Activated CD8-positive, alpha-beta memory T cell treated with anti-CD3 and anti-CD28 coated beads for 24 hours (primary cell): ENCODE results near the gene RASEF.

Source experiments
- DNase-seq: peaks from one replicate; pipeline ENCODE4 v3.0.0-alpha.2; 2020

Gene RASEF

GRCh38 chr9:83056174-83056573 is 6.8 kb downstream of the RASEF start:
- DNase-seq, result no peak

- DNase-seq, result no peak
Measured at GRCh38 chr9:83047839-83048775, 14.8 kb downstream of the RASEF start.

DNA sequence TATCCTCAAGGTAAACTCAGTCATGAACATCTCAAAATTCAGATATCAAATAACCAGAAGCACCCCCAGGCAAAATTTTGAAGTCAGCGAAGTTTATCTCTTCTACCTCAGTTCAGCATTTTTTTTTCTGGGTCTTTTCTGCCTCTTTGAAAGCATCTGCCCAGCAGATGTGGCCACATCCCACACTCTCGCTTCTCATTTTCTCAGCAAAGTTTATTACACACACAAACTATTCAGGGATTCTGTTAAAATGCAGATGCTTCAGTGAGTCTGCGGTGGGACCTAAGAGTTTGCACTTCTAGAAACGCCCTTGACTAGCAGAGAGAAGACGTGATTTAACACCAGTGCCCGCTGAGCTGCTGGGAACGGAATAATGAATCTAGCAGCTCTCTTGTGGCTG is 19.3 kb downstream of the RASEF start:
- no peak for DNase-seq

- no peak for DNase-seq
Measured at GRCh38 chr9:83041771-83042170, 21.2 kb downstream of the RASEF start.

GRCh38 chr9:83039303-83039702 is 23.6 kb downstream of the RASEF start:
- DNase-seq, result no peak

GRCh38 chr9:83036043-83036442 is 26.9 kb downstream of the RASEF start:
- no peak for DNase-seq

DNA sequence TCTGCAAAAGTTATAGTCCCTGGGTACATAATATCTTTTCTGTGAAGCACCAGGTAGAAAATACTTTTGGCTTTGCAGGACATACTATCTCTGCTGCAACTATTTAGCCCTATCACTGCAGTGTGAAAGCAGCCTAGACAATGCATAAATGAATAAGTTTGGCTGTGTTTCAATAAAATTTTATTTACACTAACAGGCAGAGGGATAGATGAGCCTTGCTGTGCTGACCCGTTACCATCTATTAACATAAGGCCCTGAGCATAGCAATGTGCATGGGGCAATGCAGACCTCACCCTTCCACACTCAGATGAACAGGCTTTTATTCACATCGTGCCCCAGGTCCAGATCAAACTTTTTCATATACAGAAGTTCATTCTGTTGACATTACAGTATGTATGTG is 27.8 kb downstream of the RASEF start:
- DNase-seq, result no peak

DNA sequence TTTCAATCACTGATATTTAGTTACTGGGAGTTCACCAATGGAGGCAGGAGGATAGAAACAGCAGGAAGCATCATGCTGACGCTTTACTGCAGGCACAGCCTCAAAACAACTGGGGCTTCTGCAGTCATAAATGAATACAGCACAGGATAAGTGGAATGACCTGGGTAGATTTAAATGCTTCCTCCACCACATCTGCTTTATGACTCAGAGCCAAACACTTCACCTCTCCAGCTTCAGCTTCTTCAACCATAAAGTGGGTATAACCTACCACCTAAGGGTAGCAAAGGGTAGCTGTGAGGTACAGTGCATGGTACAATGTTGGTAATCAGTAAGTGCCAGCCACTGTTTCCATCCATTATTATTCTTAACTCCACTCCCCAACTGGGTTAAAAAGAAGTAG is 28.4 kb downstream of the RASEF start:
- no peak for DNase-seq

DNA sequence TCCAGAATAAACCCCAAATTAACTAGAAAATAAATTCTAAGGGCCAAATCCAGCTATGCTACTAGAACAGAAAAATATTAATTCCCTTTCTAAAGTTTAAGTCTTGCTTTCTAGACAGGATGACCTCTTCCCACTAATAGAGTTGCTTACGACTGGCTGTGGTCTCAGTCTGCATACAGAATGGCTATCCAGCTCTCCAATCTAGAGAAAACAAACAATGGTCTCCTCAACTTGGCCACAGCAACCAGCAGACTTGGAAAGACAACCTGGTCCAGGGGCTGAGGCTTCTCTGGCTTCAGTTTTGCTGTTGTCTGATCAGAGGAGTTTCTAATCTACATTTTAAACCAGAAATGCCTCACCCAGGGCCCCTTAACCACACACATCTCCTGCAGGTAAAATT is 28.9 kb downstream of the RASEF start:
- DNase-seq, result no peak

GRCh38 chr9:83032065-83032625 is 30.8 kb downstream of the RASEF start:
- DNase-seq, result no peak

- no peak for DNase-seq
Measured at GRCh38 chr9:83030391-83031107, 32.4 kb downstream of the RASEF start.

DNA sequence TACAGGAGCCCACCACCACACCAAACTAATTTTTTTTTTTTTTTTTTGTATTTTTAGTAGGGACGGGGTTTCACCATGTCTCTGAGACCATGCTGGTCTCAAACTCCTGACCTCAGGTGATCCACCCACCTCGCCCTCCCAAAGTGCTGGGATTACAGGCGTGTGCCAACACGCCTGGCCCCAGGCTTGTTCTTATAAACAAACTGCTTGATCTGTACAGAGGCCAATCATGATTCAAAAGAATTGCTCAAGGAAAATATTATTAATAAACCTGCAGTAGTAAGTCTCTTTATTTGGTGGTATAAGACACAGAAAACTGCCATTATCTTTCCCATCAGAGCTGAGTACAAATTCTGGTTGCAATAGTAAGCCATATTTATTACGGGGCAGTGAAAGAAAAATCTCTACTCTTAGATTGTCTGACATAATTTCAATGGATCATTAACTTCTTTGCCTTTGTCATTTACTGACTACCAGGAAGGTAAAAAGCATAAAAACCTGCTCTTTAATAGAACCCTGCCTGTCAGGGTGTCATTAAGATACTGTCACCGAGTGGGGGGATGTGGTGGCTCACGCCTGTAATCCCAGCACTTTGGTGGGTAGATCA is 33.3 kb downstream of the RASEF start:
- DNase-seq, result no peak

DNA sequence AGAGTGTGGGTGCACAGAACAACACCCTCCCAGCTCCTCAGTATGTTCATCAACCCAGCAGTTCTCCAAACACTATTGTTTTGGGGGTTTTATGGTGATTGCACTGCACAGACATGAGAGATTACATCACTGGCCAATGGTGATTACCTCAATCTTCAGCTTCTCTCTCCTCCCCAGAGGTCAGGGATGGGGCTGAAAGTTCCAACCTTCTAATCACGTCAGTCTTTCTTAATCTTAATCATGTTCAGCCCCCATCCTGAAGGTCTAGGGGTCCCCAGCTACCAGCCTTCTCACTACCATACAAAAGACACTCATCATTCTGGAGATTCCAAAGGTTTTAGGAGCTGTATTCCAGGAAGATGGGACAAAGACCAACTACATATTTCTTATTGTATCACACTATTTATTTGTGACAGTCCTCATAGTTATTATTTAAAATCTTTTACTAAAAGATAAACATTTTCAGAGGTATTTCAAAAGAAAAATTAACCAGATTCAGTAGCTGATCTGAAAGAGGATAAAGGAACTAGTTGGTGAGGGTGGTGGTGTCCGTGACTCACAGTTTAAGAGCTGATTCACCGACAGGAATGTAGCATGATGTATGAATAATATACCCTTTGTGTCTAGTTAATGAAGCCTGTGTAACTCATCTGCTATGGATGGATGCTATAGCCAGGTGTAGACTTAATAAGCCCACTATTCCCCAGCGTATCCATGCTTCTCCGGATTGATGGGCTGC is 35.6 kb downstream of the RASEF start:
- DNase-seq, result no peak

- no peak for DNase-seq
Measured at GRCh38 chr9:83024506-83025125, 38.3 kb downstream of the RASEF start.

DNA sequence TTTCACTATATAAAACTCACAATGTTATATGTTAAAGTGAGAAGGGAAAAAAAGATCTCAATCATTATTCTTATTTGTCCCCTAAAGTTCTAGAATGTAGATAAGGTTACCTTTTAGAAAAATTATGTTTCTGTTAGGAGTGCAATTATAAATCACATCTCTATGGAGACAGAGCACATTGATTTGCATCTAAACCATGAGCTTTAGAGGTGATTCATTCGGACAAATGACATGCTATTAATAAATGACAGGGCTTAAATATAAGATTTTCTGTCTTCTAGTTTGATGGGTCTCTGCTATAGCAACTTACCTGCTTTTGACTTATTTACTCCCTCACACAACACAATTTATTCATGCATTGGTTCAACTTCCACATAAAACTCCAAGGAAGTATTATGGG is 39.8 kb downstream of the RASEF start:
- DNase-seq, result no peak

DNA sequence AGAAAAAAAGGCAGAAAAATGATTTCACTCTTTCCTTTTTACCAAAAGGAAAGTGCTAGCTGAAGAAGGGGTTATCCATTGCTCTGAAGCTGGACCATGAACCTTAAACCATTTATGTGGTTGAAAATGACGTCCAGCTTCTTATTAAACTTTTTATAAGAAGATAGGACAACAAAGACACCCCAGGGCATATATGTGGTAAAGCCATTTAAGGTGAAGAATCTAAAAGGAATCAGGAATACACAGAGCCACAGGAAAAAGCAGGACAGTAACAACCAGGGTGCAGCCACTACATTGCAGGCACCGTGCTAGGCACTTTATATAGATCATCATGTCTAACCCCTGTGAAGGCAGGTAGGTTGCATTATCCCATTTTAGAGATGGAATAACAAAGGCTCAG is 42.1 kb downstream of the RASEF start:
- no peak for DNase-seq

GRCh38 chr9:83020327-83020726 is 42.6 kb downstream of the RASEF start:
- no peak for DNase-seq

- DNase-seq, result no peak
Measured at GRCh38 chr9:83019246-83019645, 43.7 kb downstream of the RASEF start.

- DNase-seq, result no peak
Measured at GRCh38 chr9:83015897-83016296, 47.0 kb downstream of the RASEF start.

DNA sequence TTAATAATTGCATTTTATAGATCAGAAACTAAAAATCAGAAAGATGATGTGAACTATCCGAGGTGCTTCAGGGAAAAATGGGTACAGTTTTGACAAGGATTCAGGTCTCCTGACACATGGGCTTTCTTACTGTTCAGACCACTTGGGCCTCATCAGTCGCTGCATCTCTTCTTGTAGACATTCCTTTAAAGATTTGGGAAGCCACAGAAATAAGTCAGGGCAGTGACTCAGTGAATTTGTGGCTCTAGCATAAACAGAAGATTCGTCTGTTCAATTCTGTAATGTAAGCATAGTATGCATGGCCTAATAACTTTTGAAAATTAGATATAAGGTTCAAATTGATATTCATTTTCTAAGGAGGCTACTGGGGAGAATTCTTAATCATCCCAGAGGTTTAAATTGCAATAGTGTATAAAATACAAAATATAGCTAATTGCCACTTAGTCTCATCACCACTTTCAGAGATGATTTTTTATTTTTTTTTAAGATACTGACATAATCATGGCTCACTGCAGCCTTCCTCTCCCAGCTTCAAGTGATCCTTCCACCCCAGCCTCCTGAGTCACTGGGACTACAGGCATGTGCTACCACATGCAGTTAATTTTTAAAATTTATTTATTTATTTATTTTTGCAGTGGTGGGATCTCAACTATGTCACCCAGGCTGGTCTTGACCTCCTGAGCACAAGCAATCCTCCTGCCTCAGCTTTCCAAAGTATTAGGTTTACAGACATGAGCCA is 48.9 kb downstream of the RASEF start:
- no peak for DNase-seq
